HG03354 (cell line): ENCODE measurements around the gene SEC24D.
"Not testable (repeated sequence)": the region's sequence is repeated elsewhere in the genome, so short reads cannot be mapped to it uniquely, and the experiment has no call there.

Source experiments
- ATAC-seq: cut with Tn5 transposase; IDR thresholded peaks from one replicate; pipeline ENCODE4 v1.9.1; 2021; ENCODE audit warnings: mild to moderate bottlenecking; ENCODE audit not compliant: unreplicated experiment, poor library complexity, severe bottlenecking

The SEC24D gene

GRCh38 chr4:118835571-118836300 lies at the start of gene SEC24D:
SEC24D (minus strand) TSS chr4:118836126; CDS start chr4:118833696, 2,430 bp downstream.
- peak; percentile 71 for ATAC-seq

GRCh38 chr4:118884716-118885115 lies 48.8 kb upstream of the SEC24D start:
- ATAC-seq = no peak

- no peak for ATAC-seq
Observed at GRCh38 chr4:118883861-118884260, 47.9 kb upstream of the SEC24D start.

- no peak for ATAC-seq
Observed at GRCh38 chr4:118881512-118882146, 45.7 kb upstream of the SEC24D start.

GRCh38 chr4:118879409-118879808 lies 43.5 kb upstream of the SEC24D start:
- ATAC-seq = no peak

- not testable (repeated sequence) for ATAC-seq
Observed at GRCh38 chr4:118878507-118878906, 42.6 kb upstream of the SEC24D start.

GRCh38 chr4:118877797-118878196 lies 41.9 kb upstream of the SEC24D start:
- no peak for ATAC-seq

GRCh38 chr4:118872181-118872580 lies 36.3 kb upstream of the SEC24D start:
- ATAC-seq = no peak

GRCh38 chr4:118869808-118870342 lies 33.9 kb upstream of the SEC24D start:
- no peak for ATAC-seq

GRCh38 chr4:118867311-118868067 lies 31.6 kb upstream of the SEC24D start:
- ATAC-seq = no peak

- no peak for ATAC-seq
Observed at GRCh38 chr4:118866442-118866841, 30.5 kb upstream of the SEC24D start.

- peak; percentile 76 for ATAC-seq
Observed at GRCh38 chr4:118865091-118865708, 29.3 kb upstream of the SEC24D start.

GRCh38 chr4:118858779-118859178 lies 22.9 kb upstream of the SEC24D start:
- ATAC-seq = no peak

GRCh38 chr4:118857760-118858159 lies 21.8 kb upstream of the SEC24D start:
- no peak for ATAC-seq

- peak; percentile 94 for ATAC-seq
Observed at GRCh38 chr4:118850488-118851173, 14.7 kb upstream of the SEC24D start.

- ATAC-seq = no peak
Observed at GRCh38 chr4:118849867-118850487, 14.1 kb upstream of the SEC24D start.

GRCh38 chr4:118848901-118849300 lies 13.0 kb upstream of the SEC24D start:
- no peak for ATAC-seq

GRCh38 chr4:118848242-118848641 lies 12.3 kb upstream of the SEC24D start:
- ATAC-seq = no peak

- no peak for ATAC-seq
Observed at GRCh38 chr4:118846979-118847378, 11.1 kb upstream of the SEC24D start.
